GM20000 (cell line): ENCODE measurements around the gene PIK3AP1.

Source experiments
- DNase-seq: peaks from one replicate; pipeline ENCODE4 v3.0.0; 2012; ENCODE audit warnings: low spot score
- CTCF ChIP-seq: IDR thresholded peaks from 2 replicates; pipeline ENCODE4 v1.5.1; 2012; ENCODE audit warnings: mild to moderate bottlenecking, control low read depth; ENCODE audit errors: extremely low read depth, missing control alignments

The PIK3AP1 gene

GRCh38 chr10:96596422-96597407 is 123.6 kb downstream of the PIK3AP1 start:
- no peak for DNase-seq
- TF ChIP-seq CTCF, result no peak

DNA sequence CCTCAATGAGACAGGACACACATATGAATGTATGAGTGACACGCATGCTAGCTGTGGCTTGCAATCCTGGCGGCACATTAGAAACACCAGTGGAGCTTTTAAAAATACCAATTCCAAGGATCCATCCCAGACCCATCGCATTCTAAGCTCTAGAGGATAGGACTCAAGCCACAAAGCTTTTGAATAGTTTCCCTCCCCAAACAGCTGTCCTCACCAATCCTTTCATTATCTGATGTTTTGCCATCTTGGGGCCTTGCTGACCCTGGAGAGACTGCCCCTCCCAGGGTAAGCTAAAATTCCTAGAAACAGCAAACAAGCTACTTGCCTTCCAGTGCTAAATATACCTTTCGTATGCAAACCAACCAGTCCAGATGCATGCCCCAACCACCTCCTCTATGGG is 124.6 kb downstream of the PIK3AP1 start:
- DNase-seq, result no peak
- no peak for TF ChIP-seq CTCF

GRCh38 chr10:96591946-96592345 is 128.4 kb downstream of the PIK3AP1 start:
- DNase-seq, result no peak
- TF ChIP-seq CTCF, result no peak

DNA sequence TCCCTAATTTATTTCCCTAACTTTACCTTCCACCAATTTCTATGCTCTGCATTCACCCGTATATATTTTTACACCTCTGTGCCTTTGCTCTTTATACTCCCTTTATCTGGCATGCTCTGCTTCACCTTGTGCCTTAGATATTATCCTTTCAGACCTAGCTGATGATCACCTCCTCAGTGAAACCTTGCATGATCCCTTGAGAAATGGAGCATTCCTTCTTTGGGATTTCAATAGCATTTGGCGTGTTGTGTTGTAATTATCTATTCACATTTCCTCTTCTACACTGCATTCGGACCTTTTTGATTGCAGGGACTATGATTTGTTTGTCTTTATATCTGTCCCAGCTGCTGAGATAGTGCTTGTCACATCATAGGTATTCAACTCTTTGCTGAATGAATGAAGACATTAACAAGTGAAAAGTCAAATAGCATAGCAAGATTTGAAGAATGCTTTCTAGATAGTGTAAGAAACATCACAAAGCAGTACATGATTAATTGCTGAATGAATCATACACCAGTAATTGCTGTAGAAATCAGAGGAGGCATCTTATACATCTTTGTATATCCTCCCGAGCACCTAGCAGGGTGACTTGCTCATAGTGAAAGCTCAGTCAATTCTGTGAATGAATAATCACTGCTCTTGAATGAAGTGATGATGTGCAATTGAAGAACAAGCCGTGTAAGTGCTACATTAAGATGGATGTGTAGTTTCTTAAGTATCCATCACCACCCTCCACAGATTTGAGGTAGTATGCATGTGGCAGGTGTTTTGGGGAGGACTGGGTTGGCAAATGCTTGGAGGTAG is 131.5 kb downstream of the PIK3AP1 start:
- peak; percentile 65 for DNase-seq
- TF ChIP-seq CTCF, result no peak

DNA sequence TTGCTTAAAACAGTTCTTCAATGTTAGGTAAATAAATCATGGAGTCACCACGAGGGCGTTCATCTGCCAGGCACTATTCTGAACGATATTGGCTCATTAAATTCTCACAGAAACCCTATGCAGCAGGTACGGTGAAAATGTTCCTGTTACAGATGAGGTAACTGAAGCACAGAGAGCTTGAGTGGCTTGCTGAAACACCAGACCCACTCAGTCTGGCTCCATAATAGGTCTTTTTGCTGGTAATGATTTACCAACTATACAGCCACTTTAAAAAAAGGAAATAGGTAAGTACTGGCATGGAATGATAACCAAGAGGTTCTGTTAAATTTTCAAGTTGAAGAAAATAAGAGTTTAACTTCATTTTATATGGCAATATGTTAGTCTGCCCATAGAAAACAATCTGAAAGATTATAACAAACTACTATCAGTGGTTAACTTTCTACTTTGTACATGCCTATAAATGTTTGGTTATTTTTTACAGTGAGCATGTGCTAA is 132.2 kb downstream of the PIK3AP1 start:
- TF ChIP-seq CTCF, result no peak
- peak; percentile 32 for DNase-seq

- DNase-seq, result no peak
These were observed 132.9 kb downstream of the PIK3AP1 start for GRCh38 chr10:96587264-96588059.

More at GRCh38 chr10:96587264-96588059, 132.9 kb downstream of the PIK3AP1 start:
- TF ChIP-seq CTCF, result no peak
